Vagina (tissue), 2 donors: Measurements from ENCODE around the gene APOL4. TPM values are rescaled to one million over a fixed set of nuclear protein-coding genes. Genes with fewer than 3 reads are reported as not detected.
"Not testable (repeated sequence)": the region's sequence is repeated elsewhere in the genome, so short reads cannot be mapped to it uniquely, and the experiment has no call there.

Experiments
- DNase-seq, 2 donors: peaks; one replicate each; pipeline ENCODE4 v3.0.0-alpha.2; 2017; ENCODE audit errors: extremely low spot score in 2 of 2
- H3K27ac ChIP-seq: fragments of 200-600 bp; sonication (generic); one replicate; pipeline ENCODE4 v1.5.1; 2019
- H3K27me3 ChIP-seq: fragments of 200-600 bp; sonication (generic); one replicate; pipeline ENCODE4 v1.5.1; 2019
- H3K36me3 ChIP-seq, 2 donors: fragments of 200-600 bp; sonication (generic); one replicate each; pipeline ENCODE4 v1.5.1; 2017 to 2019
- H3K4me1 ChIP-seq: fragments of 200-600 bp; sonication (generic); one replicate; pipeline ENCODE4 v1.5.1; 2019
- H3K4me3 ChIP-seq, 2 donors: fragments of 200-600 bp; sonication (generic); 1 replicate in 1 of 2; 2 replicates in 1 of 2; pipeline ENCODE4 v1.5.1; 2016 to 2019
- H3K9me3 ChIP-seq: fragments of 200-600 bp; sonication (generic); one replicate; pipeline ENCODE4 v1.5.1; 2019
- CTCF ChIP-seq, 3 experiments: fragments of 450-650 bp in 2 of 3; fragments of 200-600 bp in 1 of 3; sonication (generic) in 1 of 3; IDR thresholded peaks; one replicate each; pipeline ENCODE4 v1.5.1; 2017 to 2019; ENCODE audit warnings: antibody characterized with exemption in 3 of 3, mild to moderate bottlenecking in 2 of 3, moderate library complexity in 2 of 3
- POLR2A ChIP-seq, 2 donors: fragments of 450-650 bp; IDR thresholded peaks; one replicate each; pipeline ENCODE4 v1.6.1; 2017; ENCODE audit warnings: antibody characterized with exemption in 2 of 2, mild to moderate bottlenecking in 2 of 2, moderate library complexity in 2 of 2
- POLR2AphosphoS5 ChIP-seq, 2 donors: sonication (generic); formaldehyde crosslinking; IDR thresholded peaks; one replicate each; pipeline ENCODE4 v1.9.0; 2017; ENCODE audit warnings: antibody characterized with exemption in 2 of 2, mild to moderate bottlenecking in 2 of 2, low read depth in 1 of 2; ENCODE audit not compliant: insufficient read depth in 1 of 2
- intact Hi-C: fragments of 100-400 bp; cut with DNase I; formaldehyde crosslinking; loops from one replicate; pipeline ENCODE4 v1.15.1; 2023
- total RNA-seq: library from RNA; depleted of rRNA; stranded (reverse); fragments of >200 nt; gene quantifications from one replicate; pipeline ENCODE4 v1.2.3, GENCODE V29; 2016

Gene APOL4
- total RNA-seq, 1 donor from 2014 or later, result 4.2 TPM

GRCh38 chr22:36228944-36229343 lies 27.3 kb upstream of the APOL4 start:
- intact Hi-C loops, result no loop called here
- peaks cover 0 to 57% of the 10 kb centered on the region in 2 donors for H3K36me3 ChIP-seq

GRCh38 chr22:36228369-36228768 lies 26.8 kb upstream of the APOL4 start:
- peak in 1 of 2 donors; percentile 3 for DNase-seq
- H3K27ac ChIP-seq, H3K4me1 ChIP-seq, intact Hi-C loops, H3K4me3 ChIP-seq, H3K9me3 ChIP-seq, H3K27me3 ChIP-seq: not testable (repeated sequence)
- peaks cover 0 to 57% of the 10 kb centered on the region in 2 donors for H3K36me3 ChIP-seq

More at GRCh38 chr22:36228944-36229343, 27.3 kb upstream of the APOL4 start:
- no peaks in the 10 kb centered on the region for H3K27me3 ChIP-seq
- no peak for TF ChIP-seq CTCF (IDR thresholded peaks at IDR 0.05)
- TF ChIP-seq POLR2A (IDR thresholded peaks at IDR 0.05), result no peak
- no peak for TF ChIP-seq POLR2AphosphoS5 (IDR thresholded peaks at IDR 0.05; ENCODE audit: insufficient read depth in 1 of 2, low read depth in 1 of 2)
- H3K9me3 ChIP-seq, result no peaks in the 10 kb centered on the region
- H3K27ac ChIP-seq, result no peak overlapping the region
- H3K4me1 ChIP-seq, result no peaks in the 10 kb centered on the region
- H3K4me3 ChIP-seq, result no peak overlapping the region
- DNase-seq, result peak; percentile 70 to 75

GRCh38 chr22:36227806-36228205 lies 26.2 kb upstream of the APOL4 start:
- Histone ChIP-seq H3K27ac (no peak overlapping the region), H3K9me3 (no peaks in the 10 kb centered on the region), H3K4me1 (no peaks in the 10 kb centered on the region), H3K36me3 (peaks cover 0 to 52% of the 10 kb centered on the region in 2 donors), H3K4me3 (no peak overlapping the region), H3K27me3 (no peaks in the 10 kb centered on the region)
- intact Hi-C loops, result no loop called here
- DNase-seq, result no peak
- TF ChIP-seq POLR2AphosphoS5 (IDR thresholded peaks at IDR 0.05; ENCODE audit: insufficient read depth in 1 of 2, low read depth in 1 of 2), result no peak
- no peak for TF ChIP-seq CTCF (IDR thresholded peaks at IDR 0.05)

DNA sequence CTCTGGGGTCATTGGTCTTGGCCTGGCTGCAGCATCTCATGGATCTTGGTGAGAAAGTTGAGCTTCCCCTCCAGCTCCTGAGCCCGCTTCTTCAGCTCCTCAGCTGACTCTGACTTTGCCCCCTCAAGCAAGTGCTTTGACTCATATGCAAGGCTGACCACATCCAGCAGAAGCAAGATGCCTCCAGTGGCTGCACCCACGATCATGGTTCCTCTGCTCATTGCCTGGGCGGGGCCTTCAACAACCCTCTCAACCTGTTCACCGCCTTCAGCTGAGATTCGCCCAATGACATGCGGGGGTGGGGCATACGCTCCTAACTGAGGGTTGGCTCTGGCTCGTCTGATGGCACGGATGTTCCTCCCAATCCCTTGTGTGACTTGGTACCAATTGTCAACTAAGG lies 25.8 kb upstream of the APOL4 start:
- H3K9me3 ChIP-seq, result no peaks in the 10 kb centered on the region
- no peaks in the 10 kb centered on the region for H3K4me1 ChIP-seq
- H3K27ac ChIP-seq, result no peak overlapping the region
- H3K36me3 ChIP-seq, result peaks cover 0 to 48% of the 10 kb centered on the region in 2 donors
- no peak for TF ChIP-seq POLR2A (IDR thresholded peaks at IDR 0.05)
- TF ChIP-seq CTCF (IDR thresholded peaks at IDR 0.05), result no peak
- TF ChIP-seq POLR2AphosphoS5 (IDR thresholded peaks at IDR 0.05; ENCODE audit: insufficient read depth in 1 of 2, low read depth in 1 of 2), result no peak
- no peak overlapping the region for H3K4me3 ChIP-seq
- H3K27me3 ChIP-seq, result no peaks in the 10 kb centered on the region
- intact Hi-C loops, result no loop called here
- peak in 1 of 2 donors; percentile 87 for DNase-seq

DNA sequence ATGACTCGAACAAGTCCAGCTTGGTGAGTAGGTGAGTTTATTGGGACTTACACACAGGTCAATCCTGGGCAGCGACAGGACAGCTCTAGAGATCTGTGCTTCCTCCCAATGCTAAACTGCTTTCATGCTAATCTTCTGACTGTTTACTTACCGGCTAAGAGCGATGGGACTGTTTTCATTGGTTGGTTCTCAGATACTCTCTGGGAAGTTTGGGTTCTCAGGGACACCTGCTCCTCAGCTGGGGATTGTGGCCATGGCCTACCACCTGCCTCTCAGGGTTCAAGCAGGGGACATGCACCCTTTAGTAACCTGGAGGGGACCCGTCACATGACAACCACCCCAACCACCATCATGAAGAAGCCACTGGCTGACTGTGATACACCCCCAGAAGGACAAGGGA lies 24.6 kb upstream of the APOL4 start:
- Histone ChIP-seq H3K27ac (no peak overlapping the region), H3K9me3 (no peaks in the 10 kb centered on the region), H3K4me3 (no peak overlapping the region), H3K4me1 (no peaks in the 10 kb centered on the region), H3K27me3 (no peaks in the 10 kb centered on the region), H3K36me3 (peaks cover 0 to 41% of the 10 kb centered on the region in 2 donors)
- DNase-seq, result peak in 1 of 2 donors; percentile 62
- intact Hi-C loops, result no loop called here
- TF ChIP-seq POLR2A (IDR thresholded peaks at IDR 0.05) (no peak), POLR2AphosphoS5 (IDR thresholded peaks at IDR 0.05; ENCODE audit: insufficient read depth in 1 of 2, low read depth in 1 of 2) (no peak), CTCF (IDR thresholded peaks at IDR 0.05) (no peak)
